ENCODE data around the gene HBEGF.
A peak's percentile ranks its signal among the peaks of the same experiment; 100 is the strongest.

HBEGF gene

GRCh38 chr5:140331638-140332037 is 14.8 kb downstream of the HBEGF start:
- DNase-seq, result no peak

- DNase-seq, result no peak
Observed at GRCh38 chr5:140329739-140330481, 16.5 kb downstream of the HBEGF start.

DNA sequence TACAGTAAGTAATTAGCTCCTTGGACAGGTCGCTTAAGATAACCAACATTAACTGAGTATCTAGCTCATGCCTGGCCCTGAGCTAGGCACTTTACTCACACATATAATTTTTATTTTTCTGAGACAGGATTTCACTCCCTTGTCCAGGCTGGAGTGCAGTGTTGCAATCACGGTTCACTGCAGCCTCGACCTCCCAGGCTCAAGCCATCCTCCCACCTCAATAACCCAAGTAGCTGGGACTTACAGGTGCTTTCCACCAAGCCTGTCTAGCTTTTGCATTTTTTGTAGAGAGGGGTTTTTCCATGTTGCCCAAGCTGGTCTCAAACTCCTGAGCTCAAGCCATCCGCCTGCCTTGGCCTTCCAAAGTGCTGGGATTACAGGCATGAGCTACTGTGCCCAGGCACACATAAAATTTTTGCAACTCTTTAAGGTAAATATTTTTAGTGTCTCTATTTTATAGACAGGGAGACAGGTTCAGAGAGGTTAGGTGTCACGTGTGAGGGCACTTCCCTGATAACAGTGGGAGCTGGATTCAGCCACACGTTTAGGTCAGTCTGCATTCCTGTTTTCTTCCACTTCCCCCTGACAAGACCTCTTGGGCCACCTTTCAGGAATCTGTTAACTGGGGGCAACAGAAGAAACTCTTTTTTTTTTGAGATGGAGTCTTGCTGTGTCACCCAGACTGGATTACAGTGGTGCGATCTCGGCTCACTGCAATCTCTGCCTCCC is 18.2 kb downstream of the HBEGF start:
- no peak for DNase-seq

- no peak for DNase-seq
Observed at GRCh38 chr5:140327589-140327988, 18.8 kb downstream of the HBEGF start.

GRCh38 chr5:140325486-140325885 is 20.9 kb downstream of the HBEGF start:
- no peak for DNase-seq

- DNase-seq, result no peak
Observed at GRCh38 chr5:140324617-140325241, 21.7 kb downstream of the HBEGF start.

- DNase-seq, result no peak
Observed at GRCh38 chr5:140324041-140324600, 22.3 kb downstream of the HBEGF start.

GRCh38 chr5:140322751-140323731 is 23.4 kb downstream of the HBEGF start:
- no peak for DNase-seq

DNA sequence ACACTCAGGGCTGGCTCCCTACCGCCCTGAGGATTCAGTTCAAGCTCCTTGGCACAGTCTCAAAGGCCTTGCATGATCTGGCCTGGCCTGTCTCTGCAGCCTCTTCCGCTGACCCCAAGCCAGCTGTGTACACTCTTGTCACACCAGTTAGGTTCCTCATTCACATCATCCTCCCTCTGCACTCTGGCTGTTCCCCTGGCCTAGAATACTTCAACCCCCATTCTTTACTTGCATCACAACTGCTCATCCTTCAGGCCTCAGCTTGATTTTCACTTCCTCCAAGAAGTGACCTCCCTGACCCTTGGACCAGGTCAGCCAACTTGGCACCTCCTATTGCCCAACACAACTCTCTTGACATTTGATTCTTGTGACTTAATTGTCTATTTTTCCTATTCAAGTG is 24.6 kb downstream of the HBEGF start:
- no peak for DNase-seq

DNA sequence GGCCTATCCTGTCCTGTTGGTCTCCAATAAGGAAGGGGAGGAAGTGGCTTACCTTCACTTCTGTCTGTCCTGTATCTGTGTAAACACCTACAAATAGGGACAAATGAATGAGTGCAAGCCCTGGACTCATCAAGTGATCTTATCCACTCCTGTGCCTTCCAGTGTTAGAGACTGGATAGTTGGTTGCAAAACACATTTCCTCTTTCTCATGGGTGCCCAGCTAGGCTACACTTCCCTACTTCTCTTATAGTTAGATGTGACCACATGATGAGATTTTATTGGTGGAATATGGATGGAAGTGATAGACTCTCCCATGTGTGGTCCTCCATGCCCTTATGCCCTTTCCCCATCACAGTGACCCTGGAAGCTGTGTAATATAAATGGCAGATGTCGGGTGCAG is 26.6 kb downstream of the HBEGF start:
- no peak for DNase-seq

- DNase-seq, result no peak
Observed at GRCh38 chr5:140318792-140319191, 27.6 kb downstream of the HBEGF start.

- DNase-seq, result no peak
Observed at GRCh38 chr5:140317859-140318258, 28.5 kb downstream of the HBEGF start.

DNA sequence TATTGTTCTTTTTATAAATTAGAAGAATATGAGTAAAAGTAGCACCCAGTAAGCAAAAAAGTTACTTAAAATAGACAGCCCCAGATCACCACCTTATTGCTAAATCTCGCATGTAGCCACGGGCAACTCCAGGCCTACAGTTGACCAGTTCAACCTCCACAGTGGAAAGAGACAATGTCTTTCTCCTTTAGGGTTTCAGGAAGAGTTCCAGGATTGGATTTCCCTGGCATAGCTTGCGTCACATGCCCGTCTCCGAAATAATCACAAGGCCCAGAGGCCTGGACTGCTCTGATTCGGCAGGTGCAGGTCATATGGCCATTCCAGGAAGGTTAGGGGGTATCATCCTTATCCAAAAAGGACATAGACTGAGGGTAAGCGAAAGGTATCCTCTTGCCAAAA is 33.6 kb downstream of the HBEGF start:
- no peak for DNase-seq

DNA sequence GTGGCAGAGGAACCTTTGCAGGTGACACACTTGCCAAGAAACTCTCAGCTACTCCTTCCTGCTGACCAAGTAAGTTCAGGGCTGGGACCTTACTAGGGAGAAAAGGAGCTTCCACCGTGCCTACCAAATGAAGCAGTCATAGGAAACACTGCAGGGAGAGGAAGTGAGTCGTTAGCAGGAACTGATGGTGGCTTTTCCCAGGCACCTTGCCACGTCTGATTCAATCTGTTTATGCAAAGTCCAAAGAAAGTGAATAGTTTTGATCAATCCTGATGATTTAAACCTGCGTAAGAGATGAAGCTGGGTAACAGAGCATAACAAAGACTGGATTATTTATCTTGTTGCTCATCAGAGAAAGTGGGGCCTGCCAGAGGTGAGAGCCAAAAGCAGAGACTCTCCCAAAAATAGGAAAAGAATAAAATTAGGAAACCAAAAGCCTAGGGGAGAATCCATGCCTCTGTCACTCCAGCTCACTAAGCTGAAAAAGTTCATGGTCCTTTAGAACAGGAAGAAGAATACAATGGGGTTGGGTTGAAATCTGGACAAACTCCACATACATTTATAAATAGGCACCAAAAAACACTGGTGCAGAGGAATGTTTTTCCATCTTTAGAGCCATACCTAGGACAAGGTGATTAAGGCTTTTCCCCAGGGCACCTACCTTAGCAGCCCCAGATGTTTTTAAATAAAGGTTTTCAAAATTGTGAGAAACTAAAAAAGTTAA is 34.2 kb downstream of the HBEGF start:
- DNase-seq, result no peak

- no peak for DNase-seq
Observed at GRCh38 chr5:140311011-140311467, 35.4 kb downstream of the HBEGF start.

GRCh38 chr5:140310434-140310833 is 36.0 kb downstream of the HBEGF start:
- no peak for DNase-seq

DNA sequence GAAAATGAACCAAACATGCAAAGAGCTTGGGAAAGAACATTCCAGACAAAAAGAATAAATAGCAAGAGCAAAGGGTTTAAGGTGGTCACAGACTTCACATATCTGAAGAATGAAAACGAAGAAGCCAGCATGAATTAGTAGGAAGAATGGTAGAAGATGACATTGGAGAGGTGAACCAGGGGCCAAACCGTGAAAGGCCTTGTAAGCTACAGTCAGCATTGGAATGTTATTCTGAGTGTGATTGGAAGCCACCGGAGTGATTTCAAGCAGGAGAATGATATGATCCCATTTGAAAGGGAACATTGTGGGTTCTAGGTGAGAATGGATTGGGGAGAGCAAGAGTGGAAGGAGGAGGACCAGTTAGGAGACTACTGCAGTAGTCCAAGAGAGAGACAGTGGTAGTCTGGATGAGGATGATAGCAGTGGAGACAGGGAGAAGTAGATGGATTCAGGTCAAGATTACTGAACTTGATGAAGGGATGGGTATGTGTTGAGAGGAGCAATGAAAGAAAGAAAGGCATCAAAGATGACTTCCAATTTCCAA is 36.6 kb downstream of the HBEGF start:
- no peak for DNase-seq

DNA sequence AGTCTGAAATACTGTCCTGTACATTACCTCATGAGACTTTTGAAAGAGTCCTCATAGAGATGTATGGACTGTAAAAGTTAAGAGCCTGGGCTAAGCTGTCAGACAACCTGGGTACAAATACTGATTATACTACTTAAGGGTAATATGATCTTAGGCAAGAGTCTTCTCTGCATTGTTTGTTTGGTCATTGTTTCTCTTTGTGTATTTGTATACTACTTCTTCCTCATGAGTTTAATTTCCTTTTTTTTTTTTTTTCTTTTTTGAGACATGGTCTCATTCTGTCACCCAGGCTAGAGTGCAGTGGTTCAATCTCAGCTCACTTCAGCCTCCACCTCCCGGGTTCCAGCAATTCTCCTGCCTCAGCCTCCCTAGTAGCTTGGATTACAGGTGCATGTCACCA is 40.9 kb downstream of the HBEGF start:
- DNase-seq, result no peak

- DNase-seq, result no peak
Observed at GRCh38 chr5:140303966-140304365, 42.4 kb downstream of the HBEGF start.

DNA sequence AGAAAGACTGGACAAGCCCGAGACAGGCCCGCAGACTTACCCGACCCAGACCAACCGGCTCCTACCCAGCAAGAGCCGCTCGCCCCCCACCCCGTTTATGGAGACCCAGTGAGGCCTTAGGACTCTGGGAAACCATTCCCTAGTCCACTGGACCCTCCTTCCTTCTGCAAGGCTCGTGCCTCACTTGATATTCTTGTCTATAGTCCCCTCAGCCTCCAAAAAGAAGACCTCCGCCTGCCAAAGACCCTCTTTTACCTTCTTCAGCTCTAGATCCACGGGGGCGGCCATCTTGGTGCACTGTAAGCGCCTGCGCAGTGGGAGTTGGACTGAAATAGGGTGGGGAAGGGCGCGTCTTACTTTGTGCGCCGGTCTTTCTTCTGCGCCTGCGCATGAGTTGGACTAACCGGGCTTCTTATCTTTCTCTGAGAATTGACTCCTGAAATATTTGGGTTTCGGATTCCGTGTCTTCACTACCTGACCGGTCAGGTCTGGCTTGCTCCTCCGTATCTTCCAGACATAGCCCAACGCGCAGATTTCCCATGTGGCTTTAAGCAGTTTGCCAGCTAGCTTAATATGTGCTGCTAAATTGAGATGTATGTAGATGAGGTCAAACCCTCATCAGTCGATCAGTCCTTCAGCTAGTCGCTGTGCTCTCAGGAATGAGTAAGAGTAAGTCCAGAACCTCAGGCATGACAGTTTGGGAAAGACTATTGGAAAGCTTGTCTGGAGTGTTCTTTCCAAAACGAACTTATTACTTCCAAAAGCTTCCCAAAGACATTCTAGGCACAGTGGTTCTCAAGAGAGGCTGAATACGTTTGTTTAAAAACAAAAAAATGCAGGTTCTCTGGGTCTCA is 43.4 kb downstream of the HBEGF start, which contains the start of gene PFDN1:
Gene PFDN1, minus strand, starts transcription at position 316 of the 854 bp plus-strand sequence. Its CDS starts 28 bp downstream, at position 288.
- DNase-seq, result peak; percentile 90

All from effector CD8-positive, alpha-beta T cell (primary cell).